OCI-LY7 (cell line): ENCODE data around the gene EBLN2.

Experiments used
- CTCF ChIP-seq: fragments of 200-600 bp; sonication (generic); conservative IDR thresholded peaks from 2 replicates; pipeline ENCODE4 v1.5.1; 2014; ENCODE audit warnings: mild to moderate bottlenecking, antibody characterized with exemption, low read length, moderate library complexity, mixed read lengths
- EZH2phosphoT487 ChIP-seq: fragments of 200-600 bp; sonication (generic); IDR thresholded peaks from 2 replicates; pipeline ENCODE4 v1.6.1; 2018; ENCODE audit warnings: low read depth, borderline replicate concordance, mild to moderate bottlenecking, mixed run types, antibody characterized with exemption, low read length, moderate library complexity, mixed read lengths

GRCh38 chr3:73018298-73018697 lies 43.2 kb upstream of the EBLN2 start:
- no peak for TF ChIP-seq CTCF
- no peak for TF ChIP-seq EZH2phosphoT487
